HG03558 (cell line): ENCODE results near the gene C14orf180.

Source experiments
- ATAC-seq: cut with Tn5 transposase; IDR thresholded peaks from one replicate; pipeline ENCODE4 v1.9.1; 2021; ENCODE audit warnings: moderate number of reproducible peaks; ENCODE audit not compliant: unreplicated experiment; ENCODE audit errors: extremely low read depth

Gene C14orf180

GRCh38 chr14:104549536-104550339 lies 29.8 kb upstream of the C14orf180 start:
- no peak for ATAC-seq

DNA sequence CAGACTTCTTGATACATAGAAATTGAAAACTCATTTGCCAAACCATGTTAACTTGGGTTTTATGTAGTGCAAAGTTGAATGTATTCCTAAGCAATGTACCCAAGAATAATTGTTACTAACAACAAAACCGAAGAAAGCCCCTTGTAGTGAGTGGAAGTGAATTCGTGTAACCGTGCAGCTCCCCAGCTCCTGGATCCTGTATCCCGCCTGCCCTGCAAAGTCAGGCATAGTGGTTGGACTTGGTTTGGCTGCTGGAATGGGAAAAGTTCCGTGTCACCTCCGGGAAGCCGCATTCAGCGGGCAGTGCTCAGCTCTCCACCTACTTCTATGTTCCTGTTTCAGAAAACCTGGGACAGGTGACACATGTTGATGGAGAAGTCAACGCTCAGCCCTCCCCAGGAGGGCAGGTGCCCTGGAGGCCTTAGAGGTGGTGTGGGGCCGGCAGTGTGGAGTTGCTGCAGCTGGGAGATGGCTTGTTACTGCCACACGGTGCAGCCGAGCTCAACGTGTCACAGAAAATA lies 29.2 kb upstream of the C14orf180 start:
- no peak for ATAC-seq

DNA sequence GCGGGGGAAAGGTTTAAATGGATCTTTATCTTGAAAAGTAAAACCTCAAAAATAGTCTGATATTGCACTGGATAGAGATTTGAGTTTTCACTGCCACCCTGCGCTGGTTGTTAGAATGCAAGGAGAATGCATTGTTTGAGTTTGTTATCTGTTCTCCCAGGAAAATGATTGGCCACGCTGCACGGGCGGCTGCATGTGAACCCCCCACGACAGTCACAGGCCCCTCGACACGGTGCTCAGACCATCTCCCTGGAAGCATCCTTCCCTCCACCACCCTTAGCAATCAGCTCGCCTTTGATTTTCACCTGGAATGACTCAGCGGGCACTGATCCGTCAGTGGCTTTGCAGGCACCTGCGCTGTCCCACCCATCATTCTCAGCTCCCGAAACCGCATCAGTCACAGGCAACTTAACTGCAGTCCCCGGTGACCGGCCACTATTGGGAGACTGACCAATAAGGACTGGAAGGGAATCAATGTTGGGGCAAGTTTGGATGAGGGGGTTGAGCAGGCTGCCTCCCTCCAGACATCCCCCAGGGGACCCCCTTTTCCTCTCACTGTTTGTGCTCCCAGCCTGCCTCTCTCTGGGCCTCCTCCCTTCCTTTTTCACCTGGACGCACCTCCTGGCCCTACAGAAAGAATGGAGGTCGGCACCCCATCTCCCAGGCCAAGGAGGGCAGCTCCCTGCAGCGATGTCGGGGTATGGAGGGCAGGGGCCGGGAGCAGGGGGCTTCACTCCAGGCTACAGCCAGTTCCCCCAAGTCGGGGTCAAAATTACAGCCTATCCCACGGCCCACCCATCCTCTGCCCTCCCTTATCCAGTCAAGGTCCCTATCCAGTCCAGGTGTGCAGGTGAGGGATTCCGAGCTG lies 28.5 kb upstream of the C14orf180 start:
- ATAC-seq: no peak

- ATAC-seq: no peak
Observed at GRCh38 chr14:104551851-104552737, 27.5 kb upstream of the C14orf180 start.

- ATAC-seq: no peak
Observed at GRCh38 chr14:104552738-104553125, 26.8 kb upstream of the C14orf180 start.

DNA sequence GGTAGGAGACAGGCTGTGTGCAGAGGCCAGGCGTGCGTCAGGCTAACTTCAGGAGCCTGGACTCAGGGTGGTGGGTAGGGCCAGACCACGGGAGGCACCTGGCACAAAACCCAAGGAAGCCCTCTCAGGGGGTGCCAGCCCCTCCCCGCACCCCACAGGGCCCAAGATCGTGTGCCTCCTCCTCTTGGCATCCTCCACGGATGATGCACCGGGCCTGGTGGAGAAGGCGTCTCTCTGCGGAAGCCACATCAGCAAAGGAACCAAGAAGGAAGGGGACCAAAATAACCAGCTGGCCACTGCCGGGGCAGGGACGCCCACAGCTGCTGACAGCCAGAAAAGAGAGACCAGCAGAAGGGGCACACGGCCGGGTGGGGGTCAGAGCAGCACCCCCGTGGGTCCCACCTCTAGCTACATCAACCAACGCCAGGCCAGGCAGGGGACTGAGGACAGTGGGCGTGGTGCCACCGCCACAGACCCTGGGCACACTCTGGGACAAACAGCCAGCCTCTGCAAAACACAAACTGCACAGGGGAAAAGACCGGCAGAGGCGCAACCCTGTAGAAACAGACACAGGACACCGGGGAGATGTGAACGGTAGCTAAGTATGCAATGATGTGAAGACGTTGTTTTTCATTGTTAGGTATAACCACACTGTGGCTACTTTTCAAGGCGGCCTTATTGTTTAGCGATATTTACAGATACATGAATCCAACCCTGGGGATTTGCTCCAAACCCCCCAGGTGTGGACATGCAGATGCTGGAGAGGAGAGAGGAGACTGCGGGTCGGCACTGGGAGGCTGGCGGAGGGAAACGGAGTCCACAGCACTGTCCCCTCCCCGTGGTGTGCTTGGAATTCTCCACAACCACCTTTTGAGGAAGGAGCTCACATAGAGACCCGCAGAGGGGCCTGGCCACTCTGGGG lies 26.1 kb upstream of the C14orf180 start:
- ATAC-seq: no peak

DNA sequence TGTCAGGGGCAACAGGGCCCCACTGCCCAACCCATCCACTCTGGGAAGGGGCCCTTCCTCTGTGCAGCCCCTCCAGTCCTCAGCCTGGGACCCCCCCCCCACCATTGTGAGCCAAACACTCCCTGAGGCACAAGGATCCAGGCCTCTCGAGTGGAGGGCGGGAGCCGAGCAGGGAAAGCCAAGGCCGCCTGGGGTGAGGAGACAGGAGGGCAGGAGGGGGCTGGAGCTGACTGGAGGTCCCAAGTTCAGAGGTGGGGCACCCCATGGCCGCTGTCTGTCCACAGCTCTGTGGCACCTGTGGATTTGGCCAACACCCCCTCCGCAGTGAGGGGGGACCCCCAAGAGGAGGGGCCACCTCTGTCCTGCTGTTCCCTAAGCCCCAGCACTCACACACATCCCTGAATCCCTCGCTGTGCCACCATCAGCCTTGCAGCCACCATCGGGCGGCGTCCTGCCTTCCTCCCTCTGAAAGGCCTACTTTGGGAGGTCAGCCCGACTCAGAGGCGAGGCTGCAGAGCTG lies 25.4 kb upstream of the C14orf180 start:
- no peak for ATAC-seq

- no peak for ATAC-seq
Observed at GRCh38 chr14:104554608-104555429, 24.7 kb upstream of the C14orf180 start.

- no peak for ATAC-seq
Observed at GRCh38 chr14:104555430-104556255, 23.9 kb upstream of the C14orf180 start.

GRCh38 chr14:104556256-104557021 lies 23.1 kb upstream of the C14orf180 start:
- ATAC-seq: no peak

- ATAC-seq: no peak
Observed at GRCh38 chr14:104557086-104557485, 22.5 kb upstream of the C14orf180 start.

DNA sequence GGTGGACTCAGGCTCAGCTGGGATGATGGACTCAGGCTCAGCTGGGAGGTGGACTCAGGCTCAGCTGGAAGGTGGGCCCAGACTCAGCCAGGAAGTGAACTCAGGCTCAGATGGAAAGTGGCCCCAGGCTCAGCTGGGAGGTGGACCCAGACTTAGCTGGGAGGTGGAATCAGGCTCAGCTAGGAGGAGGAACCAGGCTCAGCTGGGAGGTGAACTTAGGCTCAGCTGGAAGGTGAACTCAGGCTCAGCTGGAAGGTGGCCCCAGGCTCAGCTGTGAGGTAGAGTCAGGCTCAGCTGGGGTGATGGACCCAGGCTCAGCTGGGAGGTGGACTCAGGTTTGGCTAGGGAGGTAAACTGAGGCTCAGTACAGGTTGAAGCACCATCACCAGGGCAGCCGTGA lies 21.8 kb upstream of the C14orf180 start:
- no peak for ATAC-seq

- ATAC-seq: no peak
Observed at GRCh38 chr14:104558231-104559027, 21.1 kb upstream of the C14orf180 start.

DNA sequence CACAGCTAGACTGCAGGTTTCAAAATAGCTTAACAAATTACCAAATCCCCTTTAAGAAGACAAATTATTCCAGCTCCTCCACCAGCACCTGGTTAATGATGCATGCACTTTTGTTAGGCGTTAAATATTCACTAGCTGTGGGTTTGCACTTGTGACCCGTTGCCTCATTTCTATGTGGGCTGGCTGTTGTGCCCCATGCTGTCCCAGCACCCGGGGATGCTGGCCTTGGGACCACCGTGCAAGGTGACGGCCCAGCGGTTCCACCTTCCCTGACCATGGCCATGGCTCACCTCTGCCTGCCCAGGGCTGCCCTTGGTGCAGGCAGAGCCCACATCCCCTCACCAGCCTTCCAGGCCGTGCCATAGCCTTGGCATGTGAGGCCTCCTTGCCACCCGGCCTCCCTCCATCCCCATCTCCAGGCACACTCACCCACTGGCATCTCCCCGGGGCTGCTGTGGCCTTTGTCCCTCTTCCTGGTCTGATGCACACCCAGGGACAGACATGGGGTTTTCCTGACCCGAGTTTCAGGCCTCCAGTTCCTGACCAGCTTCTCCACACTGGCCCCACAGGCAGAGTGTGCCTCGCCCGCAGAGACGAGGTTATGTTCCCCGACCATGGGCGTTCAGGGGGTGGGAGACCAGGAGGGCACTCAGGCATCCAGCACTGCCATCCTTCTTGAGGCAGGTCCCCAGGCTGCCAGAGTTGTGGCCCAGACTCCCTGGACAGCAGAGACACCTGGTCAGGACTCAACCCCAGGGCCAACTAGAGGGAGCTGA lies 20.3 kb upstream of the C14orf180 start:
- ATAC-seq: no peak
